ENCODE data around the gene FASTKD2. TPM values are rescaled to one million over a fixed set of nuclear protein-coding genes. Genes with fewer than 3 reads are reported as not detected.

FASTKD2 gene
- total RNA-seq, 1 experiment from 2014 or later, result 56.5 TPM

DNA sequence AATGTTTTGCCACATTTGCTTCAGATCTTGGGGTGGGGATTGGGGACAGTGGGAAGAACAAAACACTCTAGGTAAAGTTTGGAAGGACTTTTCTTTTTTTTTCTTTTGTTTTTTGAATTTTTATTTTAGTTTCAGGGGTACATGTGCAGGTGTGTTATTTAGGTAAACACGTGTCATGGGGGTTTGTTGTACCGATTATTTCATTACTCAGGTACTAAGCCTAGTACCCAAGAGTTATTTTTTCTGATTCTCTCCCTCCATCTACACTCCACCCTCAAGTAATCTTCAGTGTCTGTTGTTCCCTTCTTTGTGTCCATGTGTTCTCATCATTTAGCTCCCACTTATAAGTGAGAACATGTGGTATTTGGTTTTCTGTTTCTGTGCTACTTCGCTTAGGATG lies 73.3 kb downstream of the FASTKD2 start:
- no peaks in the 10 kb centered on the region for H3K27me3 ChIP-seq (ENCODE audit: control insufficient read depth, insufficient read depth, low read length)
- no peak for DNase-seq

DNA sequence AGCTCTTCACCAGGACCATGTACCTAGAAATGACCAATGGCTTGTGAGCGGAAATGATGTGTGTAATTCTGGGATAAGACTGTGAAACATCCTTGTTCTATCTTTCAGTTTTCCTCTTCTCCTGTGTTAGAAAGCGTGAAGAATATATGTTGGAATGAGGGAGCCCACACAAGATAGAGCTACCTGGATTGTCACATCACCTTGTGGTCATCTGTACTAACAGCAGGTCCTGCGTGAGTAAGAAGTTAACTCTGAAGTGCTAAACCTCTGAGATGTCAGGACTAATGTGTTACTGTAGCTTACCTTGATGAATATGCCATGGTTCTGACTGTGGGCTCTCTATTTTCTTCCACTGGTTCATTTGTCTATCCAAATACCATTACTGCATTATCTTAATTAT lies 75.6 kb downstream of the FASTKD2 start:
- H3K36me3 ChIP-seq (replicated peaks; ENCODE audit: control insufficient read depth, insufficient read depth, low read length), result no peaks in the 10 kb centered on the region
- peak; percentile 30 for DNase-seq
- H3K27me3 ChIP-seq (ENCODE audit: control insufficient read depth, insufficient read depth, low read length), result no peaks in the 10 kb centered on the region
- H3K4me3 ChIP-seq (ENCODE audit: insufficient read depth, low read depth, low read length), result no peak overlapping the region

More for the DNA sequence above, 73.3 kb downstream of the FASTKD2 start:
- no peak overlapping the region for H3K4me3 ChIP-seq (ENCODE audit: insufficient read depth, low read depth, low read length)
- no peaks in the 10 kb centered on the region for H3K36me3 ChIP-seq (replicated peaks; ENCODE audit: control insufficient read depth, insufficient read depth, low read length)

Other genes with a start within 250 kb of the FASTKD2 start
- gene FAM237A, start 123.1 kb upstream of the FASTKD2 start, total RNA-seq (2014; rRNA removed; shearing (Covaris generic)), result not detected in 2 replicates
- gene DYTN, start 47.2 kb upstream of the FASTKD2 start, total RNA-seq (2014; rRNA removed; shearing (Covaris generic)), result not detected in 2 replicates
- gene MDH1B, start 278 bp upstream of the FASTKD2 start, total RNA-seq (2014; rRNA removed; shearing (Covaris generic)), result 2.0 and 2.2 TPM in 2 replicates
- 2.4 and 3.9 TPM in 2 replicates for gene CPO, start 173.9 kb downstream of the FASTKD2 start, total RNA-seq (2014; rRNA removed; shearing (Covaris generic))